ENCODE results near the gene PPP1R13L.

DNA sequence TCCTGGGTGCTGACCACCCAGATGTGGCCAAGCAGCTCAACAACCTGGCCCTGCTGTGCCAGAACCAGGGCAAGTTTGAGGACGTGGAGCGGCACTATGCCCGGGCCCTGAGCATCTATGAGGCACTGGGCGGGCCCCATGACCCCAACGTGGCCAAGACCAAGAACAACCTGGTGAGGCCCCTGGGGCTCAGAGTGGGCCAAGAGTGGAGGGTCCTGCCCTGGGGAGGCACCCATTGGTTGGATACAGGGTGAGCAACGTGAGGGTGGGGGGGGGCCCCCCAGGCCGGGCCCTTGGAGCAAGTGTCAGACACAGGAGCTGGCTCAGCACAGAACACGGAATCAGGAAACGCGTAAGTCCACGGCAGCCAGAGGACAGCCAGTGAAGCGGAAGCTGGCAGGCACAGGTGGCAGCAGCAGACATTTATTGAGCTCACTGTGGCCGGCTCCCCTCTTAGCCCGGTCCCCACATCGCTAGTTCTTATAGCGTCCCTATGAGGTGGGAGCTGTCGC lies 55.4 kb downstream of the PPP1R13L start:
- TF ChIP-seq, protein P1, sequence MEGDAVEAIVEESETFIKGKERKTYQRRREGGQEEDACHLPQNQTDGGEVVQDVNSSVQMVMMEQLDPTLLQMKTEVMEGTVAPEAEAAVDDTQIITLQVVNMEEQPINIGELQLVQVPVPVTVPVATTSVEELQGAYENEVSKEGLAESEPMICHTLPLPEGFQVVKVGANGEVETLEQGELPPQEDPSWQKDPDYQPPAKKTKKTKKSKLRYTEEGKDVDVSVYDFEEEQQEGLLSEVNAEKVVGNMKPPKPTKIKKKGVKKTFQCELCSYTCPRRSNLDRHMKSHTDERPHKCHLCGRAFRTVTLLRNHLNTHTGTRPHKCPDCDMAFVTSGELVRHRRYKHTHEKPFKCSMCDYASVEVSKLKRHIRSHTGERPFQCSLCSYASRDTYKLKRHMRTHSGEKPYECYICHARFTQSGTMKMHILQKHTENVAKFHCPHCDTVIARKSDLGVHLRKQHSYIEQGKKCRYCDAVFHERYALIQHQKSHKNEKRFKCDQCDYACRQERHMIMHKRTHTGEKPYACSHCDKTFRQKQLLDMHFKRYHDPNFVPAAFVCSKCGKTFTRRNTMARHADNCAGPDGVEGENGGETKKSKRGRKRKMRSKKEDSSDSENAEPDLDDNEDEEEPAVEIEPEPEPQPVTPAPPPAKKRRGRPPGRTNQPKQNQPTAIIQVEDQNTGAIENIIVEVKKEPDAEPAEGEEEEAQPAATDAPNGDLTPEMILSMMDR (IDR thresholded peaks at IDR 0.05) = no peak
- no peak for TF ChIP-seq POLR2A (IDR thresholded peaks at IDR 0.05)
